ENCODE data around the gene ZNF511.

ZNF511 gene

DNA sequence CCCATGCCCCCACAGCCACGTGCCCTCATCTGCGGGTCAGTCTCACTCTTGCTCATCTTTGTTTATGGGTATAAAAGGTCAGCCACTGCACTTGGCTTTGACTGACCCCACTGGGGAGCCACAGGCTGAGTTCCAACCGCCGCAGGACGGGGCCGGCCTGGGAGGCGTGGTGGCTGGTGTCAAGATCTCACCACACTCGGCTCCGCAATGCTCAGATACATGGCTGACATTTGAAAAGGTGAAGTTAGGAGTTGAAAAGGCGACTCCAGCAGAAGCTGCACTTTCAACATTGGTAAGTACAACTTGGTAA is 14.9 kb upstream of the ZNF511 start:
- no peak for DNase-seq

GRCh38 chr10:133294189-133294588 is 14.5 kb upstream of the ZNF511 start:
- no peak for DNase-seq

- no peak for DNase-seq
Observed at GRCh38 chr10:133295426-133296320, 13.0 kb upstream of the ZNF511 start.

GRCh38 chr10:133297504-133297903 is 11.2 kb upstream of the ZNF511 start:
- no peak for DNase-seq

DNA sequence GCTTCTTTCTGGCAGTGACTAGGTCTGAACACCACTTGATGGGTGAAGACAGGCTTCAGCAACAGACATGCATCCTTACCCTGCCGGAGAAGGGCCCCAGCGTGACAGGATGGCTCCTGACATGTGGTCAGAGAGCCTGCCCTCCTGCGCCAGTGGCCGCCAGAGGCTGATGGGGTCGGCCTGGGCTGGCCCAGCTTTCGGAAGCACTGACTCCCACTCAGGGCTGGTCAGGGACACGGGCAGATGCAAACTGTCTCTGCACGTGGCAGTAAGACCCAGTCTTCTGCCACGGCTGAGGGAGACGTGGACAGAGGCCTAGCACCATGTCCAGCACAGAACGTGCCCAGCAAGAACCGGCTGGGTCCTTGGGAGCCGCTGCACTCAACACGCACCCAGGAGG is 10.2 kb upstream of the ZNF511 start:
- no peak for DNase-seq

DNA sequence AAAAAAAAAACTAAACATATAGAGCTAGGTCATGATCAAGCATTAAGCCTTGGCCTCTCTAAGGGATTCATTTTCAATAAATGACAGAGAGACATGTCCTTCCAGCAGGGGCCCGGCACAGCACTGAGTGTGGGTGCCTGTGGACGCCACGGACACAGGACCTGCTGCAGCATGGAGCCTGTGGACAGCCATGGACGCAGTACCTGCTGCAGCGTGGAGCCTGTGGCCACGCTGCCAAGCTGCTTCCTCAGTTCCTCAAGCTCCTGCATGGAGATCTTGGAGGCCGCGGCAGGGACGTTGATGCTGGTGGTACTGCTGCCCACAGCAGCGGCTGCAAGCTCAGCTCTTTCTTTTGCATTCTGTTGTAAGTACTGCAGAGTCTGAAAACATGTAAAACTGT is 9.5 kb upstream of the ZNF511 start:
- no peak for DNase-seq

- no peak for DNase-seq
Observed at GRCh38 chr10:133299738-133300137, 9.0 kb upstream of the ZNF511 start.

GRCh38 chr10:133302230-133302629 is 6.5 kb upstream of the ZNF511 start:
- no peak for DNase-seq

DNA sequence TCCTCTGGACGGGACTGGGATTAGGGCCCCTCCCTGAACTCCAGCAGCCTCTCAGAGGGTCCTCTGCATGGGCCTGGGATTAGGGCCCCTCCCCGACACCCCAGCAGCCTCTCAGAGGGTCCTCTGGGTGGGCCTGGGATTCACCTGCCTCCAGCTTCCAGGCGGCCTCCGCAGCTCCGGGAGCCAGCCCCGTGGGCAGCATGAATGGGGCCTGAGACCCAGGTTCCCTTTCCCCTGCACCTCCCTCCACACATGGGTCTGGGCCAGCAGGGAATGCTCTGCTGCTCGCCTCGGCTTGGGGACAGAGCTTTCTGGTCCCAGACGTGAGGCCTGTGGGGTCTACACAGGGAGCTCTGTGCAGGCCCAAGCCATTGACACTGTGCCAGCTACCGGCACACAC is 5.5 kb upstream of the ZNF511 start:
- no peak for DNase-seq

DNA sequence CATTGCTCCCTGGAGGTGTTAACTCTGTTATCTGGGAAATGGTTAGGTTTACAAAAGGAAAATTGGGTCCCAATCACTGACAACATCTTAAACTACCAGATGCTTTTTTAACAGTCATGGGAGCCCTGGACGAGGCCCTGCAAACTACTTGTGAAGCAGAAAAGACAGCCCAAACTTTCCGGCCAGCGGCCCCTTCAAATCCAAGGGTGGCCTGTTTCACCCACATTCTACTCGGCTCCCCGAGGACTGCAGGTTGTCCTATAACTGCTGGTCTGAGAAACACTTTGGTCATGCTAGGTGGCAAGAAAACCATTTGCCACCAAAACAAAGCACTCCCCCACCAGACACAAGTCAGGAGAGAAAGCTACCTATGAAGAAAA is 2.6 kb upstream of the ZNF511 start:
- DNase-seq = no peak

- no peak for DNase-seq
Observed at GRCh38 chr10:133306941-133307379, 1.8 kb upstream of the ZNF511 start.

DNA sequence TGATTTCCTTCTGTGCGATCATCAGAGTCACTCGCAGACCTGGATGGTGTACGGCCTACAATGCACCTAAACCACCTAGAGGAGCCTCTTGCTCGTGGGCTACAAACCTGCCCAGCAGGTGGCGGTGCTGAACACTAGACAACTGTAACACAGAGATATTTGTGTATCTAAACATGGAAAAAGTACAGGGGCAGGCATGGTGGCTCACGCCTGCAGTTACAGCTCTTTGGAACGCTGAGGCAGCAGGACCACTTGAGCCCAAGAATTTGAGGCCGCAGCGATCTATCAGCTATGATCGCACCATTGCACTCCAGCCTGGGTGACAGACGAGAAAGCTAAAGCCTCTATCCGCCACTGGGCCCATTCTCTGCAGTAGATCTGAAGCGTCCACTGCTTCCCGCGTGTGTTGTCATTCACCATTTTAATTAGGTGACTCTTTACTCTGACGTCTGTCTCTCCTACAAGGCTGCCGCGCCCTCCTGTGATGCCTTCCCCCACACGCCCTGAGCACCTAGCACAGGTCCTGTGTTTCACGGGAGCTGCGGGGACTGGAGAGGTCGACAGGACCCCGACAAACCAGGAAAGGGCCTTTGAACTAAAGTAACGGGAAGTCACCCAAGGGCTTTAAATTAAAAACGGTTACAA is 816 bp upstream of the ZNF511 start:
- DNase-seq = peak; percentile 94

- DNase-seq = peak; percentile 97
Observed at GRCh38 chr10:133309100-133309719, 496 bp downstream of the ZNF511 start.

- DNase-seq = no peak
Observed at GRCh38 chr10:133309720-133310398, 1.1 kb downstream of the ZNF511 start.

DNA sequence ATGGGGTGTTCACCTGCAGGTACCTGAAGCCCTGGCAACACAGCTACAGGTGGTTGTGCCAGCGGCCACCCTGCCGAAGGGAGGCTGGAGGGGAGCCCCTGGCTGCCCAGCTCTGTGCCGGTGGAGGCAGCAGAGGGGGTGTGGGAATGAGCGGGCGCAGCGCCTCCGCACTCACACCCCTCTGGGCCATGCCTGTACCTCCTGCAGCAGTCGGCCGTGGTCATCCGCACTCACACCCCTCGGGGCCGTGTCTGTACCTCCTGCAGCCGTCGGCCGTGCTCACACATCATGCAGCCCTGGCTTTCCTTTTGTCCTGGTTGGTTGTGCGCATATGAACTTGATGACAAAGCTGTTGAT is 1.7 kb downstream of the ZNF511 start:
- no peak for DNase-seq

GRCh38 chr10:133310789-133311188 is 2.1 kb downstream of the ZNF511 start:
- no peak for DNase-seq

- DNase-seq = no peak
Observed at GRCh38 chr10:133311570-133311969, 2.9 kb downstream of the ZNF511 start.

- no peak for DNase-seq
Observed at GRCh38 chr10:133312016-133312768, 3.5 kb downstream of the ZNF511 start.

DNA sequence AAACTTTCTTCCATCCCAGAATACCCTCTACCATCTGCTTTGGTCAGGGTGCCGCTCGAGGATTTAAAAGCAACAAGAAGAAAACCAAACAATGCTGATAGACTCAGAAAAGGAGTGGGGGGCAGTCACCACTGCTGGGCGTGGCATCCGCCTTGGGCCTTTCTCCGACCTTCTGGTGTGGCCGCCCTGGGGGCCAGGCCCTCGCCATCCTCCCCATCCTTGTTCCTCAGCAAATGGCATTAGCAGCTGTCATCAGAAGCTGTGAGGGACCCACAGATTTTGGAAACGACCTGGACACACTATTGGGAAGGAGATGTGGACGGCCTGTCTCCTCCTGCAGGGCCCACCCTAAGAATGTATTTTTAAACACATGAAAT is 4.0 kb downstream of the ZNF511 start:
- no peak for DNase-seq

GRCh38 chr10:133313192-133313591 is 4.5 kb downstream of the ZNF511 start:
- DNase-seq = no peak

DNA sequence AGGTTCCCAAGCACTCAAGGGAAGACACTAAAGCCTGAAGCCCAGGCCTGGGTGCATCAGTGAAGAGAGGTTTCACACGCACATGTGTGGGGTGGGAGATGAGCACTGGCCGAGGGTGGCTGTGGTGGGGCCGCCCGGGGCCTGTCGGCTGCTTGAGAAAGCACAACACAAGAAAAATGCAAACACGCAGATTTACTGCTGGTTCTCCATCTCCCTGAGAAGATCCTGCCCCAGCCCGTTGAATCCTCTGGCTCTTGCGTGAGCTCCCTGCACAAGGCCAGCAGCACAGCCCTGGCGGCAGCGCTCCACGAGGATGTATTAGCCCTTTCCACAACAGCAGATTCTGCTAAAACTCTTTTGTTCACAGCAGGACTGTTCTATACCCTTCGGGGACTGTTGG is 6.2 kb downstream of the ZNF511 start:
- no peak for DNase-seq

DNA sequence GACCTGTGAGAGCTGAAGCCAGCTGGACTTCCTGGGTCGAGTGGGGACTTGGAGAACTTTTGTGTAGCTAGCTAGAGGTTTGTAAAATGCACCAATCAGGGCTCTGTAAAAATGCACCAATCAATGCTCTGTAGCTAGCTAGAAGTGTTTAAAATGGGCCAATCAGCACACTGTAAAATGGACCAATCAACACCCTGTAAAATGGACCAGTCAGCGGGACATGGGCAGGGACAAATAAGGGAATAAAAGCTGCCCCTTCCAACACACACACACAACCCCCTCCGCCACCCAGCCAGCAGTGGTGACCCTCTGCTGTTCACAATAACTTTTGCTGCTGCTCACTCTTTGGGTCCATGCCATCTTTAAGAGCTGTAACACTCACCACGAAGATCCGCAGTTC is 7.1 kb downstream of the ZNF511 start:
- DNase-seq = no peak

- DNase-seq = no peak
Observed at GRCh38 chr10:133316266-133316665, 7.6 kb downstream of the ZNF511 start.
